ENCODE data around the gene IMP3. TPM values are rescaled to one million over a fixed set of nuclear protein-coding genes. Genes with fewer than 3 reads are reported as not detected.

The IMP3 gene
- total and polyA plus RNA-seq, 8 donors, result 38.6 to 69.9 (median 45.1) TPM

DNA sequence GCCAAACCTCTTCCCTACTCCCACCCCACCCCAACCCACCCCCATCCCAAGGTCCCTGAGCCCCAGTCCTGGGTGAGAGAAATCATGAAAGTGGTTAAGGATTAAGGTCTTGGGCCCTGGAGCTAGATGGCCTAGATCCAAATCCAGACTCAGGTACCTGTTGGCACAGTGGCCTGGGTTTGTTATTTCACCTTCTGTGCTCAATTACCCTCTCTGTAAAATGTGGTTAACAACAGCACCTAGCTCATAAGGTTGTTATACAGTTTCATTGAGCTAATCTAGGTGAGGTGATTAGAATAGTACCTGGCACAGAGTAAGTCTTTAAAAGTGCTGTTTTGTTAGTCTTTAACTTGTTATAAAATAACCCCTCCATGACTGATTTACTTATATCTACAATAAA is 8.1 kb downstream of the IMP3 start:
- intact Hi-C loops (cut with DNase I), result no loop called here
- ATAC-seq, result no peak
- no peak for DNase-seq

GRCh38 chr15:75625542-75626347 is 14.3 kb downstream of the IMP3 start, which contains the start of gene SNUPN:
Gene SNUPN (minus strand): TSS chr15:75625725. CDS start chr15:75621051, 4,674 bp downstream.
- peaks cover 0 to 3% of the 10 kb centered on the region in 2 donors for H3K36me3 ChIP-seq
- H3K9me3 ChIP-seq, result no peaks in the 10 kb centered on the region
- ATAC-seq, result peak; percentile 95
- peak within 1 kb of the TSS; percentile 96 to 98 for H3K27ac ChIP-seq
- H3K27me3 ChIP-seq, result no peaks in the 10 kb centered on the region
- DNase-seq, result peak; percentile 94 to 98 (median 96)
- peaks cover 6 to 44% of the 10 kb centered on the region in 2 donors for H3K4me1 ChIP-seq
- TF ChIP-seq, protein P1, sequence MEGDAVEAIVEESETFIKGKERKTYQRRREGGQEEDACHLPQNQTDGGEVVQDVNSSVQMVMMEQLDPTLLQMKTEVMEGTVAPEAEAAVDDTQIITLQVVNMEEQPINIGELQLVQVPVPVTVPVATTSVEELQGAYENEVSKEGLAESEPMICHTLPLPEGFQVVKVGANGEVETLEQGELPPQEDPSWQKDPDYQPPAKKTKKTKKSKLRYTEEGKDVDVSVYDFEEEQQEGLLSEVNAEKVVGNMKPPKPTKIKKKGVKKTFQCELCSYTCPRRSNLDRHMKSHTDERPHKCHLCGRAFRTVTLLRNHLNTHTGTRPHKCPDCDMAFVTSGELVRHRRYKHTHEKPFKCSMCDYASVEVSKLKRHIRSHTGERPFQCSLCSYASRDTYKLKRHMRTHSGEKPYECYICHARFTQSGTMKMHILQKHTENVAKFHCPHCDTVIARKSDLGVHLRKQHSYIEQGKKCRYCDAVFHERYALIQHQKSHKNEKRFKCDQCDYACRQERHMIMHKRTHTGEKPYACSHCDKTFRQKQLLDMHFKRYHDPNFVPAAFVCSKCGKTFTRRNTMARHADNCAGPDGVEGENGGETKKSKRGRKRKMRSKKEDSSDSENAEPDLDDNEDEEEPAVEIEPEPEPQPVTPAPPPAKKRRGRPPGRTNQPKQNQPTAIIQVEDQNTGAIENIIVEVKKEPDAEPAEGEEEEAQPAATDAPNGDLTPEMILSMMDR (IDR thresholded peaks at IDR 0.05), result no peak
- intact Hi-C loops (cut with DNase I), result no loop called here
- H3K4me3 ChIP-seq, result peak within 1 kb of the TSS; percentile 82 to 94

More for the DNA sequence above, 8.1 kb downstream of the IMP3 start:
- peaks cover 0 to 15% of the 10 kb centered on the region in 2 donors for H3K4me1 ChIP-seq
- no peaks in the 10 kb centered on the region for H3K27me3 ChIP-seq
- no peaks in the 10 kb centered on the region for H3K36me3 ChIP-seq
- TF ChIP-seq, protein P1 (IDR thresholded peaks at IDR 0.05), result no peak
- no peak overlapping the region for H3K4me3 ChIP-seq
- H3K27ac ChIP-seq, result no peak overlapping the region
- no peaks in the 10 kb centered on the region for H3K9me3 ChIP-seq

GRCh38 chr15:75622505-75622904 is 17.5 kb downstream of the IMP3 start:
- peaks cover 12 to 56% of the 10 kb centered on the region in 2 donors for H3K4me1 ChIP-seq
- H3K36me3 ChIP-seq, result peaks cover 0 to 32% of the 10 kb centered on the region in 2 donors
- intact Hi-C loops (cut with DNase I), result no loop called here
- H3K9me3 ChIP-seq, result no peaks in the 10 kb centered on the region
- H3K27ac ChIP-seq, result peak overlapping the region in 1 of 2 donors; percentile 1
- H3K27me3 ChIP-seq, result no peaks in the 10 kb centered on the region
- ATAC-seq (no peak), DNase-seq (no peak)
- TF ChIP-seq, protein P1 (IDR thresholded peaks at IDR 0.05), result no peak
- H3K4me3 ChIP-seq, result no peak overlapping the region

- Histone ChIP-seq H3K4me3 (peak overlapping the region in 1 of 2 donors; percentile 4), H3K9me3 (no peaks in the 10 kb centered on the region), H3K27ac (peak overlapping the region; percentile 77 to 82), H3K27me3 (no peaks in the 10 kb centered on the region), H3K4me1 (peaks cover 12 to 41% of the 10 kb centered on the region in 2 donors), H3K36me3 (peaks cover 0 to 48% of the 10 kb centered on the region in 2 donors)
- TF ChIP-seq, protein P1 (IDR thresholded peaks at IDR 0.05), result peak in 1 of 2 donors; percentile 26
- ATAC-seq (peak; percentile 62), DNase-seq (peak in 1 of 4 donors; percentile 80)
- intact Hi-C loops (cut with DNase I), result no loop called here
Observed at GRCh38 chr15:75620841-75621391, 19.1 kb downstream of the IMP3 start.

All from left lung (tissue), 10 donors.